HG03139 (cell line): Measurements from ENCODE around the gene IQCF2.
"Not testable (repeated sequence)": the region's sequence is repeated elsewhere in the genome, so short reads cannot be mapped to it uniquely, and the experiment has no call there.

ENCODE experiments used
- ATAC-seq: cut with Tn5 transposase; IDR thresholded peaks from one replicate; pipeline ENCODE4 v1.9.1; 2021; ENCODE audit not compliant: unreplicated experiment

The IQCF2 gene

GRCh38 chr3:51860703-51861665 lies at the start of gene IQCF2:
Gene IQCF2, plus strand, starts transcription at chr3:51861615. Its CDS starts 52 bp downstream, at chr3:51861667.
- no peak for ATAC-seq

GRCh38 chr3:51813539-51813938 lies 47.9 kb upstream of the IQCF2 start:
- no peak for ATAC-seq

- ATAC-seq: no peak
Observed at GRCh38 chr3:51814034-51814433, 47.4 kb upstream of the IQCF2 start.

GRCh38 chr3:51815614-51816013 lies 45.8 kb upstream of the IQCF2 start:
- ATAC-seq: no peak

- ATAC-seq: no peak
Observed at GRCh38 chr3:51816723-51817122, 44.7 kb upstream of the IQCF2 start.

GRCh38 chr3:51817375-51817774 lies 44.0 kb upstream of the IQCF2 start:
- no peak for ATAC-seq

GRCh38 chr3:51819151-51819550 lies 42.3 kb upstream of the IQCF2 start:
- ATAC-seq: no peak

- ATAC-seq: no peak
Observed at GRCh38 chr3:51819709-51820406, 41.6 kb upstream of the IQCF2 start.

GRCh38 chr3:51828297-51828696 lies 33.1 kb upstream of the IQCF2 start:
- no peak for ATAC-seq

GRCh38 chr3:51830345-51830744 lies 31.1 kb upstream of the IQCF2 start:
- no peak for ATAC-seq

- ATAC-seq: no peak
Observed at GRCh38 chr3:51830836-51831385, 30.5 kb upstream of the IQCF2 start.

GRCh38 chr3:51836606-51837005 lies 24.8 kb upstream of the IQCF2 start:
- ATAC-seq: no peak

- ATAC-seq: no peak
Observed at GRCh38 chr3:51845129-51845528, 16.3 kb upstream of the IQCF2 start.

GRCh38 chr3:51855411-51855810 lies 6.0 kb upstream of the IQCF2 start:
- ATAC-seq: not testable (repeated sequence)

GRCh38 chr3:51862886-51863285 lies 1.5 kb downstream of the IQCF2 start:
- no peak for ATAC-seq

GRCh38 chr3:51868896-51869295 lies 7.5 kb downstream of the IQCF2 start:
- ATAC-seq: not testable (repeated sequence)

GRCh38 chr3:51869304-51869703 lies 7.9 kb downstream of the IQCF2 start:
- no peak for ATAC-seq

- no peak for ATAC-seq
Observed at GRCh38 chr3:51873253-51873766, 11.9 kb downstream of the IQCF2 start.

GRCh38 chr3:51873876-51874275 lies 12.5 kb downstream of the IQCF2 start:
- no peak for ATAC-seq

GRCh38 chr3:51874411-51874810 lies 13.0 kb downstream of the IQCF2 start:
- no peak for ATAC-seq

- no peak for ATAC-seq
Observed at GRCh38 chr3:51874889-51875288, 13.5 kb downstream of the IQCF2 start.

GRCh38 chr3:51875501-51875900 lies 14.1 kb downstream of the IQCF2 start, which contains the start of gene IQCF5:
Gene IQCF5, minus strand, starts transcription at chr3:51875601. Its CDS starts 70 bp downstream, at chr3:51875531.
- ATAC-seq: no peak
